ENCODE measurements around the gene MAU2. TPM values are rescaled to one million over a fixed set of nuclear protein-coding genes. Genes with fewer than 3 reads are reported as not detected.
A peak's percentile ranks its signal among the peaks of the same experiment; 100 is the strongest.

MAU2 gene
- total RNA-seq, 1 experiment from 2014 or later, result 48.4 TPM

DNA sequence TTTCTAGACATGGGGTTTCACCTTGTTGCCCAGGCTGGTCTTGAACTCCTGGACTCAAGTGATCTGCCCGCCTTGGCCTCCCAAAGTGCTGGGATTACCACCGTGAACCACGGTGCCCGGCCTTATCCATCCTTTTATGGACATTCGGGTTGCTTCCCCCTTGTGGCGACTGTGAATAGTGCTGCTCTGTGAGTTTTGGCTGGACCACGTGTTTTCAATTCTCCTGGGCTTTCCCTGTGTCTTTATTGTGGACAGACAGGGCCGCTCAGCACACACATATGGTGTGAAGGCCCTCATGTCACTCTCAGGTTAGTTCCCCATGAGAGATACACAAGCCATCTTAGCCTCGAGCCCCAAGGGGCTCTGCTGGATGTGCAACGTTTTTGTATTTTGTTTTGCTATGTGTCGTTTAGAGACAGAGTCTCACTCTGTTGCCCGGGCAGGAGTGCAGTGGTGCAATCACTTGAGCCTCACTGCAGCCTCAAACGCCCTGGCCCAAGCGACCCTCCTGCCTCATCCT, 40.5 kb downstream of the MAU2 start:
- no peak overlapping the region for H2BK15ac ChIP-seq (ENCODE audit: low read depth, low read length)
- no peak overlapping the region for H2AK5ac ChIP-seq (ENCODE audit: insufficient read length, low read length)
- H3K9me3 ChIP-seq (ENCODE audit: control insufficient read depth, low read depth, low read length), result no peaks in the 10 kb centered on the region
- H2AFZ ChIP-seq (ENCODE audit: low read length), result no peak overlapping the region
- H2BK5ac ChIP-seq (ENCODE audit: insufficient read length, low read length), result no peak overlapping the region
- H3K4ac ChIP-seq (ENCODE audit: low read depth, low read length), result no peak overlapping the region
- no peak overlapping the region for H3K27ac ChIP-seq (ENCODE audit: insufficient read length, low read depth, low read length)
- H4K20me1 ChIP-seq (ENCODE audit: control insufficient read depth, insufficient read depth, insufficient read length), result no peaks in the 10 kb centered on the region
- TF ChIP-seq, protein P1, sequence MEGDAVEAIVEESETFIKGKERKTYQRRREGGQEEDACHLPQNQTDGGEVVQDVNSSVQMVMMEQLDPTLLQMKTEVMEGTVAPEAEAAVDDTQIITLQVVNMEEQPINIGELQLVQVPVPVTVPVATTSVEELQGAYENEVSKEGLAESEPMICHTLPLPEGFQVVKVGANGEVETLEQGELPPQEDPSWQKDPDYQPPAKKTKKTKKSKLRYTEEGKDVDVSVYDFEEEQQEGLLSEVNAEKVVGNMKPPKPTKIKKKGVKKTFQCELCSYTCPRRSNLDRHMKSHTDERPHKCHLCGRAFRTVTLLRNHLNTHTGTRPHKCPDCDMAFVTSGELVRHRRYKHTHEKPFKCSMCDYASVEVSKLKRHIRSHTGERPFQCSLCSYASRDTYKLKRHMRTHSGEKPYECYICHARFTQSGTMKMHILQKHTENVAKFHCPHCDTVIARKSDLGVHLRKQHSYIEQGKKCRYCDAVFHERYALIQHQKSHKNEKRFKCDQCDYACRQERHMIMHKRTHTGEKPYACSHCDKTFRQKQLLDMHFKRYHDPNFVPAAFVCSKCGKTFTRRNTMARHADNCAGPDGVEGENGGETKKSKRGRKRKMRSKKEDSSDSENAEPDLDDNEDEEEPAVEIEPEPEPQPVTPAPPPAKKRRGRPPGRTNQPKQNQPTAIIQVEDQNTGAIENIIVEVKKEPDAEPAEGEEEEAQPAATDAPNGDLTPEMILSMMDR (conservative IDR thresholded peaks at IDR 0.05), result peak; percentile 84
- no peaks in the 10 kb centered on the region for H3K9me3 Mint-ChIP-seq
- no peaks in the 10 kb centered on the region for H3K27me3 ChIP-seq (ENCODE audit: insufficient read depth, low read length)
- H3K79me2 ChIP-seq (ENCODE audit: insufficient read depth, low read length), result no peaks in the 10 kb centered on the region
- H3K56ac ChIP-seq (ENCODE audit: insufficient read length, low read depth, low read length), result no peak overlapping the region
- H3K18ac ChIP-seq (ENCODE audit: insufficient read length, low read depth, low read length), result peak overlapping the region; percentile 84
- no CpG with 5 or more reads among the region's 14 CpGs for WGBS (ENCODE audit: extremely low coverage, insufficient read length, low lambda C conversion rate)
- H3K23me2 ChIP-seq (ENCODE audit: insufficient read length, low read depth, low read length, poor library complexity, severe bottlenecking), result no peaks in the 10 kb centered on the region
- no peak overlapping the region for H2BK12ac ChIP-seq (ENCODE audit: insufficient read length, low read depth, low read length)
- no peak overlapping the region for H4K8ac ChIP-seq (replicated peaks; ENCODE audit: insufficient read length, low read depth, low read length)
- H4K5ac ChIP-seq (ENCODE audit: insufficient read length, low read depth, low read length), result no peak overlapping the region
- H3K4me2 ChIP-seq (ENCODE audit: insufficient read depth, insufficient read length, low read length), result no peak overlapping the region
- H3K23ac ChIP-seq (ENCODE audit: insufficient read length, low read depth, low read length), result no peak overlapping the region
- peak overlapping the region; percentile 73; the same call in 1 of the 2 replicates for H3K14ac ChIP-seq (ENCODE audit: insufficient read depth, low read length)
- H3K27me3 Mint-ChIP-seq (ENCODE audit: low read depth), result no peaks in the 10 kb centered on the region; the same call in none of the 2 replicates
- H4K91ac ChIP-seq (ENCODE audit: insufficient read length, low read depth, low read length), result no peak overlapping the region
- no peak overlapping the region for H3T11ph ChIP-seq (ENCODE audit: low read length)
- no peak overlapping the region for H3K27ac Mint-ChIP-seq
- H3K36me3 Mint-ChIP-seq (ENCODE audit: insufficient read depth in 1 of 3, low read depth in 3 of 3), result peaks cover 2 to 3% (median 3%) of the 10 kb centered on the region in 3 experiments; a peak in 5 of 7 replicates
- H3K79me1 ChIP-seq (ENCODE audit: insufficient read depth, low read depth, low read length, poor library complexity, severe bottlenecking), result no peaks in the 10 kb centered on the region
- H3K9ac ChIP-seq (ENCODE audit: extremely low read depth, insufficient read length, low read length), result no peak overlapping the region
- peaks cover 6 to 8% of the 10 kb centered on the region in 2 experiments for H3K4me1 Mint-ChIP-seq
- no peaks in the 10 kb centered on the region; the same call in 1 of the 2 replicates for H3K4me1 ChIP-seq (ENCODE audit: insufficient read depth, low read length)
- peak; percentile 85 for DNase-seq
- no peak overlapping the region for H2BK120ac ChIP-seq (ENCODE audit: low read depth, low read length, poor library complexity, severe bottlenecking)
- no peak overlapping the region for H2BK20ac ChIP-seq (ENCODE audit: low read depth, low read length, poor library complexity, severe bottlenecking)
- peak overlapping the region in 1 of 2 experiments; percentile 38; a peak in 2 of 5 replicates for H3K4me3 Mint-ChIP-seq

Measured in H9 (cell line).